ENCODE measurements around the gene LRRFIP1.

GRCh38 chr2:237585590-237586221 is 41.7 kb upstream of the LRRFIP1 start:
- TF ChIP-seq, protein P1, sequence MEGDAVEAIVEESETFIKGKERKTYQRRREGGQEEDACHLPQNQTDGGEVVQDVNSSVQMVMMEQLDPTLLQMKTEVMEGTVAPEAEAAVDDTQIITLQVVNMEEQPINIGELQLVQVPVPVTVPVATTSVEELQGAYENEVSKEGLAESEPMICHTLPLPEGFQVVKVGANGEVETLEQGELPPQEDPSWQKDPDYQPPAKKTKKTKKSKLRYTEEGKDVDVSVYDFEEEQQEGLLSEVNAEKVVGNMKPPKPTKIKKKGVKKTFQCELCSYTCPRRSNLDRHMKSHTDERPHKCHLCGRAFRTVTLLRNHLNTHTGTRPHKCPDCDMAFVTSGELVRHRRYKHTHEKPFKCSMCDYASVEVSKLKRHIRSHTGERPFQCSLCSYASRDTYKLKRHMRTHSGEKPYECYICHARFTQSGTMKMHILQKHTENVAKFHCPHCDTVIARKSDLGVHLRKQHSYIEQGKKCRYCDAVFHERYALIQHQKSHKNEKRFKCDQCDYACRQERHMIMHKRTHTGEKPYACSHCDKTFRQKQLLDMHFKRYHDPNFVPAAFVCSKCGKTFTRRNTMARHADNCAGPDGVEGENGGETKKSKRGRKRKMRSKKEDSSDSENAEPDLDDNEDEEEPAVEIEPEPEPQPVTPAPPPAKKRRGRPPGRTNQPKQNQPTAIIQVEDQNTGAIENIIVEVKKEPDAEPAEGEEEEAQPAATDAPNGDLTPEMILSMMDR (IDR thresholded peaks at IDR 0.05): no peak
- no peak for TF ChIP-seq POLR2A (IDR thresholded peaks at IDR 0.05)
